ENCODE data around the gene RPL39.
A peak's percentile ranks its signal among the peaks of the same experiment; 100 is the strongest.

DNA sequence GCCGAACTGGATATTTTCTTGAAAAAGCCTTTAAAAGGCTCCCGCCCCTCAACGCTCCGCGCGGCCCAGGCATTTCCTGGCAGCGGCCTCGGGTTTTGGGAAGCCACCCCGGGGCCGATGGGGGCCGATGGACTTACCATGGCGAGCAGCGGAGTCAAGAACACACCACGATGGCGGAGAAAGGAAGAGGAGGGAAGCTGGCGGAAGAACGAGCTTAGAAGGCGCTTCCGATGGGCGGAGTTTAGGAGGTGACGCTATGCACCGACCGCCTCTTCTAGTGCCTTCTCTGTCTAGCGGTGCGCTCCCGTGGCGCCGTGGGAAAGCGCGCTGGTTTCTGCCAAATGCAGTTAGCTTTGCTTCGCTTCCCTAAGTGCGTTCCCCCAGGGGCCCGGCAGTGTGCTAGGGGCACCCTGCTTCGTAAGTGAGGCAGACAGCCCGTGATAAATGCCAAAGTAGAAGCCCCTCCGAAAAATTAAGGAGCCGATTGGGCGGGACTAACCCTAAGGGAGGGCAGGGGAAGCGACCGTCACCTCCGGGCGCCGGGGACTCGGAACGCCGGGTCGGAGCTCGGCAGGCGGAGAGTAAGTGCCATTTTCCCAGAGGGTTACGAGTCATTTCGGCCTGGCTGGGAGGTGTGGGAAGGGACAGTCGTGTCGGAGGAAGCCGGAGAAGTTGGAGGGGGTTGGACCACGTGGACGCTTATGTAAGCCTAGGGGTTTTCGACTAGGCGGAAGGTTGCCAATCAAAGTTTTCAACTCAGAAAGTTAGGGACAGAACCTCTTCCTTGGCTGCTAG, at the start of gene RPL39:
- TF ChIP-seq, protein P1, sequence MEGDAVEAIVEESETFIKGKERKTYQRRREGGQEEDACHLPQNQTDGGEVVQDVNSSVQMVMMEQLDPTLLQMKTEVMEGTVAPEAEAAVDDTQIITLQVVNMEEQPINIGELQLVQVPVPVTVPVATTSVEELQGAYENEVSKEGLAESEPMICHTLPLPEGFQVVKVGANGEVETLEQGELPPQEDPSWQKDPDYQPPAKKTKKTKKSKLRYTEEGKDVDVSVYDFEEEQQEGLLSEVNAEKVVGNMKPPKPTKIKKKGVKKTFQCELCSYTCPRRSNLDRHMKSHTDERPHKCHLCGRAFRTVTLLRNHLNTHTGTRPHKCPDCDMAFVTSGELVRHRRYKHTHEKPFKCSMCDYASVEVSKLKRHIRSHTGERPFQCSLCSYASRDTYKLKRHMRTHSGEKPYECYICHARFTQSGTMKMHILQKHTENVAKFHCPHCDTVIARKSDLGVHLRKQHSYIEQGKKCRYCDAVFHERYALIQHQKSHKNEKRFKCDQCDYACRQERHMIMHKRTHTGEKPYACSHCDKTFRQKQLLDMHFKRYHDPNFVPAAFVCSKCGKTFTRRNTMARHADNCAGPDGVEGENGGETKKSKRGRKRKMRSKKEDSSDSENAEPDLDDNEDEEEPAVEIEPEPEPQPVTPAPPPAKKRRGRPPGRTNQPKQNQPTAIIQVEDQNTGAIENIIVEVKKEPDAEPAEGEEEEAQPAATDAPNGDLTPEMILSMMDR (IDR thresholded peaks at IDR 0.05): no peak
- TF ChIP-seq, protein P2, sequence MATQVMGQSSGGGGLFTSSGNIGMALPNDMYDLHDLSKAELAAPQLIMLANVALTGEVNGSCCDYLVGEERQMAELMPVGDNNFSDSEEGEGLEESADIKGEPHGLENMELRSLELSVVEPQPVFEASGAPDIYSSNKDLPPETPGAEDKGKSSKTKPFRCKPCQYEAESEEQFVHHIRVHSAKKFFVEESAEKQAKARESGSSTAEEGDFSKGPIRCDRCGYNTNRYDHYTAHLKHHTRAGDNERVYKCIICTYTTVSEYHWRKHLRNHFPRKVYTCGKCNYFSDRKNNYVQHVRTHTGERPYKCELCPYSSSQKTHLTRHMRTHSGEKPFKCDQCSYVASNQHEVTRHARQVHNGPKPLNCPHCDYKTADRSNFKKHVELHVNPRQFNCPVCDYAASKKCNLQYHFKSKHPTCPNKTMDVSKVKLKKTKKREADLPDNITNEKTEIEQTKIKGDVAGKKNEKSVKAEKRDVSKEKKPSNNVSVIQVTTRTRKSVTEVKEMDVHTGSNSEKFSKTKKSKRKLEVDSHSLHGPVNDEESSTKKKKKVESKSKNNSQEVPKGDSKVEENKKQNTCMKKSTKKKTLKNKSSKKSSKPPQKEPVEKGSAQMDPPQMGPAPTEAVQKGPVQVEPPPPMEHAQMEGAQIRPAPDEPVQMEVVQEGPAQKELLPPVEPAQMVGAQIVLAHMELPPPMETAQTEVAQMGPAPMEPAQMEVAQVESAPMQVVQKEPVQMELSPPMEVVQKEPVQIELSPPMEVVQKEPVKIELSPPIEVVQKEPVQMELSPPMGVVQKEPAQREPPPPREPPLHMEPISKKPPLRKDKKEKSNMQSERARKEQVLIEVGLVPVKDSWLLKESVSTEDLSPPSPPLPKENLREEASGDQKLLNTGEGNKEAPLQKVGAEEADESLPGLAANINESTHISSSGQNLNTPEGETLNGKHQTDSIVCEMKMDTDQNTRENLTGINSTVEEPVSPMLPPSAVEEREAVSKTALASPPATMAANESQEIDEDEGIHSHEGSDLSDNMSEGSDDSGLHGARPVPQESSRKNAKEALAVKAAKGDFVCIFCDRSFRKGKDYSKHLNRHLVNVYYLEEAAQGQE (IDR thresholded peaks at IDR 0.05): no peak
- TF ChIP-seq RAD21 (conservative IDR thresholded peaks at IDR 0.05 in 1 of 2, IDR thresholded peaks at IDR 0.05 in 1 of 2) (no peak), POLR2A (IDR thresholded peaks at IDR 0.05; ENCODE audit: low read length) (peak; percentile 88), SMC3 (IDR thresholded peaks at IDR 0.05) (no peak), MYC (IDR thresholded peaks at IDR 0.05; ENCODE audit: borderline replicate concordance, low read length) (peak; percentile 38; the same call in 1 of the 2 replicates), RFX5 (IDR thresholded peaks at IDR 0.05) (0 out of 2 replicates have a peak, but pooled peaks have one; percentile 5), RNF2 (IDR thresholded peaks at IDR 0.05; ENCODE audit: borderline replicate concordance, low read depth) (no peak), BHLHE40 (IDR thresholded peaks at IDR 0.05; ENCODE audit: low read depth, low read length) (no peak)
- TF ChIP-seq, protein P3, sequence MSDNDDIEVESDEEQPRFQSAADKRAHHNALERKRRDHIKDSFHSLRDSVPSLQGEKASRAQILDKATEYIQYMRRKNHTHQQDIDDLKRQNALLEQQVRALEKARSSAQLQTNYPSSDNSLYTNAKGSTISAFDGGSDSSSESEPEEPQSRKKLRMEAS (IDR thresholded peaks at IDR 0.05): peak; percentile 90
- TF ChIP-seq, protein P4, sequence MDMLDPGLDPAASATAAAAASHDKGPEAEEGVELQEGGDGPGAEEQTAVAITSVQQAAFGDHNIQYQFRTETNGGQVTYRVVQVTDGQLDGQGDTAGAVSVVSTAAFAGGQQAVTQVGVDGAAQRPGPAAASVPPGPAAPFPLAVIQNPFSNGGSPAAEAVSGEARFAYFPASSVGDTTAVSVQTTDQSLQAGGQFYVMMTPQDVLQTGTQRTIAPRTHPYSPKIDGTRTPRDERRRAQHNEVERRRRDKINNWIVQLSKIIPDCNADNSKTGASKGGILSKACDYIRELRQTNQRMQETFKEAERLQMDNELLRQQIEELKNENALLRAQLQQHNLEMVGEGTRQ (IDR thresholded peaks at IDR 0.05): peak; percentile 49; the same call in 1 of the 2 replicates
- TF ChIP-seq, protein P5, sequence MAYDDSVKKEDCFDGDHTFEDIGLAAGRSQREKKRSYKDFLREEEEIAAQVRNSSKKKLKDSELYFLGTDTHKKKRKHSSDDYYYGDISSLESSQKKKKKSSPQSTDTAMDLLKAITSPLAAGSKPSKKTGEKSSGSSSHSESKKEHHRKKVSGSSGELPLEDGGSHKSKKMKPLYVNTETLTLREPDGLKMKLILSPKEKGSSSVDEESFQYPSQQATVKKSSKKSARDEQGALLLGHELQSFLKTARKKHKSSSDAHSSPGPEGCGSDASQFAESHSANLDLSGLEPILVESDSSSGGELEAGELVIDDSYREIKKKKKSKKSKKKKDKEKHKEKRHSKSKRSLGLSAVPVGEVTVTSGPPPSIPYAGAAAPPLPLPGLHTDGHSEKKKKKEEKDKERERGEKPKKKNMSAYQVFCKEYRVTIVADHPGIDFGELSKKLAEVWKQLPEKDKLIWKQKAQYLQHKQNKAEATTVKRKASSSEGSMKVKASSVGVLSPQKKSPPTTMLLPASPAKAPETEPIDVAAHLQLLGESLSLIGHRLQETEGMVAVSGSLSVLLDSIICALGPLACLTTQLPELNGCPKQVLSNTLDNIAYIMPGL (CRISPR knock-in tag; IDR thresholded peaks at IDR 0.05; ENCODE audit: borderline replicate concordance): no peak
- TF ChIP-seq, protein P6, sequence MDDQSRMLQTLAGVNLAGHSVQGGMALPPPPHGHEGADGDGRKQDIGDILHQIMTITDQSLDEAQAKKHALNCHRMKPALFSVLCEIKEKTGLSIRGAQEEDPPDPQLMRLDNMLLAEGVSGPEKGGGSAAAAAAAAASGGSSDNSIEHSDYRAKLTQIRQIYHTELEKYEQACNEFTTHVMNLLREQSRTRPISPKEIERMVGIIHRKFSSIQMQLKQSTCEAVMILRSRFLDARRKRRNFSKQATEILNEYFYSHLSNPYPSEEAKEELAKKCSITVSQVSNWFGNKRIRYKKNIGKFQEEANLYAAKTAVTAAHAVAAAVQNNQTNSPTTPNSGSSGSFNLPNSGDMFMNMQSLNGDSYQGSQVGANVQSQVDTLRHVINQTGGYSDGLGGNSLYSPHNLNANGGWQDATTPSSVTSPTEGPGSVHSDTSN (IDR thresholded peaks at IDR 0.05): no peak; the same call in 1 of the 2 replicates

All from A549 (cell line).